ENCODE data around the gene MMEL1.
"Not testable (repeated sequence)": the region's sequence is repeated elsewhere in the genome, so short reads cannot be mapped to it uniquely, and the experiment has no call there.

Gene MMEL1

GRCh38 chr1:2632561-2633361, at the start of gene MMEL1:
Gene MMEL1, minus strand, starts transcription at chr1:2633016. Its CDS starts 3,532 bp downstream, at chr1:2629484.
- DNase-seq: no peak

- not testable (repeated sequence) for DNase-seq
Measured at GRCh38 chr1:2676726-2677125, 43.9 kb upstream of the MMEL1 start.

- not testable (repeated sequence) for DNase-seq
Measured at GRCh38 chr1:2671656-2672055, 38.8 kb upstream of the MMEL1 start.

- DNase-seq: not testable (repeated sequence)
Measured at GRCh38 chr1:2659806-2660205, 27.0 kb upstream of the MMEL1 start.

- DNase-seq: not testable (repeated sequence)
Measured at GRCh38 chr1:2657909-2658308, 25.1 kb upstream of the MMEL1 start.

- DNase-seq: not testable (repeated sequence)
Measured at GRCh38 chr1:2657124-2657523, 24.3 kb upstream of the MMEL1 start.

- DNase-seq: not testable (repeated sequence)
Measured at GRCh38 chr1:2655598-2656434, 23.0 kb upstream of the MMEL1 start.

GRCh38 chr1:2654443-2654948, 21.7 kb upstream of the MMEL1 start:
- not testable (repeated sequence) for DNase-seq

GRCh38 chr1:2653741-2654442, 21.1 kb upstream of the MMEL1 start:
- DNase-seq: not testable (repeated sequence)

GRCh38 chr1:2652926-2653571, 20.2 kb upstream of the MMEL1 start:
- not testable (repeated sequence) for DNase-seq

- DNase-seq: not testable (repeated sequence)
Measured at GRCh38 chr1:2652152-2652925, 19.5 kb upstream of the MMEL1 start.

- no peak for DNase-seq
Measured at GRCh38 chr1:2650967-2651645, 18.3 kb upstream of the MMEL1 start.

GRCh38 chr1:2646837-2647236, 14.0 kb upstream of the MMEL1 start:
- no peak for DNase-seq

- no peak for DNase-seq
Measured at GRCh38 chr1:2645776-2646175, 13.0 kb upstream of the MMEL1 start.

- no peak for DNase-seq
Measured at GRCh38 chr1:2645143-2645542, 12.3 kb upstream of the MMEL1 start.

- DNase-seq: no peak
Measured at GRCh38 chr1:2644591-2645101, 11.8 kb upstream of the MMEL1 start.

GRCh38 chr1:2644171-2644570, 11.4 kb upstream of the MMEL1 start:
- no peak for DNase-seq

GRCh38 chr1:2643414-2644077, 10.7 kb upstream of the MMEL1 start:
- no peak for DNase-seq

- DNase-seq: peak; percentile 93
Measured at GRCh38 chr1:2642560-2643413, 10.0 kb upstream of the MMEL1 start.

Measured in stimulated activated naive CD4-positive, alpha-beta T cell treated with Interleukin-2 at 50 U/mL for 16 hours (primary cell).